MM.1S (cell line): ENCODE results near the gene POU4F1.

Experiments
- DNase-seq: peaks from one replicate; pipeline ENCODE4 v3.0.0-alpha.2; 2015
- H2AFZ ChIP-seq: fragments of 300-600 bp; sonication (generic); 2 replicates; pipeline ENCODE4 v1.6.0; 2016; ENCODE audit warnings: antibody characterized with exemption, low read length
- H3F3A ChIP-seq: fragments of 300-600 bp; sonication (generic); 2 replicates; pipeline ENCODE4 v1.6.1; 2016; ENCODE audit warnings: mild to moderate bottlenecking, antibody characterized with exemption, low read length, moderate library complexity, mixed read lengths; ENCODE audit not compliant: insufficient read depth
- H3K27ac ChIP-seq: fragments of 300-600 bp; sonication (generic); 2 replicates; pipeline ENCODE4 v1.5.1; 2016; ENCODE audit warnings: mild to moderate bottlenecking, low read length
- H3K27me3 ChIP-seq: fragments of 300-600 bp; sonication (generic); replicated peaks from 2 replicates; pipeline ENCODE4 v1.6.0; 2016; ENCODE audit warnings: low read length; ENCODE audit not compliant: insufficient read depth
- H3K36me3 ChIP-seq: fragments of 300-600 bp; sonication (generic); replicated peaks from 2 replicates; pipeline ENCODE4 v1.6.1; 2016; ENCODE audit warnings: mild to moderate bottlenecking, low read length, mixed read lengths; ENCODE audit not compliant: insufficient read depth
- H3K4me1 ChIP-seq: fragments of 300-600 bp; sonication (generic); 2 replicates; pipeline ENCODE4 v1.6.1; 2016; ENCODE audit warnings: low read length, mixed read lengths
- H3K4me2 ChIP-seq: fragments of 300-600 bp; sonication (generic); 2 replicates; pipeline ENCODE4 v1.6.0; 2016; ENCODE audit warnings: low read depth, low read length
- H3K4me3 ChIP-seq: fragments of 300-600 bp; sonication (generic); 2 replicates; pipeline ENCODE4 v1.5.1; 2016; ENCODE audit warnings: low read length, mixed read lengths
- H3K79me2 ChIP-seq: fragments of 300-600 bp; sonication (generic); 2 replicates; pipeline ENCODE4 v1.6.1; 2016; ENCODE audit warnings: mixed run types, low read length, mixed read lengths
- H3K9ac ChIP-seq: fragments of 300-600 bp; sonication (generic); 2 replicates; pipeline ENCODE4 v1.6.1; 2016; ENCODE audit warnings: low read length, mixed read lengths
- H3K9me2 ChIP-seq: fragments of 300-600 bp; sonication (generic); replicated peaks from 2 replicates; pipeline ENCODE4 v1.6.1; 2016; ENCODE audit warnings: mild to moderate bottlenecking, low read length, mixed read lengths; ENCODE audit not compliant: insufficient read depth
- H3K9me3 ChIP-seq: fragments of 300-600 bp; sonication (generic); replicated peaks from 2 replicates; pipeline ENCODE4 v1.6.1; 2016; ENCODE audit warnings: mild to moderate bottlenecking, low read length, mixed read lengths; ENCODE audit not compliant: insufficient read depth
- H4K20me1 ChIP-seq: fragments of 300-600 bp; sonication (generic); 2 replicates; pipeline ENCODE4 v1.6.1; 2016; ENCODE audit warnings: mild to moderate bottlenecking, low read length, moderate library complexity, mixed read lengths; ENCODE audit not compliant: insufficient read depth
- CTCF ChIP-seq: fragments of 300-600 bp; sonication (generic); IDR thresholded peaks from 2 replicates; pipeline ENCODE4 v1.5.1; 2016; ENCODE audit warnings: antibody characterized with exemption, low read length, mixed read lengths
- EZH2 ChIP-seq: fragments of 300-600 bp; sonication (generic); optimal IDR thresholded peaks from 2 replicates; pipeline ENCODE3; 2017; ENCODE audit warnings: low read depth, mild to moderate bottlenecking, antibody characterized with exemption, low read length, mixed read lengths
- EZH2phosphoT487 ChIP-seq: fragments of 300-600 bp; sonication (generic); IDR thresholded peaks from 2 replicates; pipeline ENCODE4 v1.6.1; 2018; ENCODE audit warnings: antibody characterized with exemption, low read length

POU4F1 gene

GRCh38 chr13:78632996-78633395 is 29.6 kb upstream of the POU4F1 start:
- no peak for TF ChIP-seq EZH2phosphoT487
- no peak for TF ChIP-seq EZH2
- TF ChIP-seq CTCF, result no peak
- Histone ChIP-seq H3K27ac (no peak overlapping the region), H4K20me1 (no peaks in the 10 kb centered on the region), H3K9me3 (no peaks in the 10 kb centered on the region), H3K9me2 (no peaks in the 10 kb centered on the region), H3K27me3 (no peaks in the 10 kb centered on the region), H3K9ac (no peak overlapping the region), H3K4me1 (no peaks in the 10 kb centered on the region), H3K4me3 (no peak overlapping the region), H3K4me2 (no peak overlapping the region), H3K36me3 (peaks cover 4% of the 10 kb centered on the region; the same call in 1 of the 2 replicates), H3F3A (no peaks in the 10 kb centered on the region), H3K79me2 (peaks cover 16% of the 10 kb centered on the region), H2AFZ (no peak overlapping the region)
- DNase-seq, result no peak

DNA sequence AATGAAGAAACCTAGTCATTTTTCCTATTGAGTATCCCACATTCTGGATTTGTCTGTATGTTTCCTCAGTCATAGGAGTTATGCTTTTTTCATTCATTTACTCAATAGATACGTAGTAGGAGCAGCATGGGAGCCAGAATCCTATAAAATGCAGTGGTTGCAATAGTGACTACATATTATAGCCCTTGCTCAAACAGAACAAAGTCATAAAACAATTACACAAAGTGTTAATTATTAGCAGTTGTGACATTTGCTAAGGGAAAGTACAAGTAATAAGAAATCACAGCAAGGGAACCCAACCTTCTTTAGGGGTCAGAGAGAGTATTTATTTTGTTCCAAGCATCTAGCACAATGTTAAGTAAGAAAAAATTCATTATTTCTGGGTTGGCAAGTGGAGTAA is 27.7 kb upstream of the POU4F1 start:
- no peaks in the 10 kb centered on the region for H3K9me2 ChIP-seq
- H3K4me1 ChIP-seq, result no peaks in the 10 kb centered on the region
- H4K20me1 ChIP-seq, result no peaks in the 10 kb centered on the region
- H3K79me2 ChIP-seq, result peaks cover 13% of the 10 kb centered on the region; the same call in 1 of the 2 replicates
- H3K27ac ChIP-seq, result no peak overlapping the region
- no peak overlapping the region for H2AFZ ChIP-seq
- H3K4me3 ChIP-seq, result no peak overlapping the region
- no peaks in the 10 kb centered on the region for H3K9me3 ChIP-seq
- no peaks in the 10 kb centered on the region for H3K27me3 ChIP-seq
- no peak for TF ChIP-seq EZH2
- TF ChIP-seq CTCF, result no peak
- no peak for TF ChIP-seq EZH2phosphoT487
- H3K9ac ChIP-seq, result no peak overlapping the region
- no peak for DNase-seq
- no peaks in the 10 kb centered on the region for H3F3A ChIP-seq
- H3K36me3 ChIP-seq, result peaks cover 3% of the 10 kb centered on the region; the same call in 1 of the 2 replicates
- H3K4me2 ChIP-seq, result no peak overlapping the region

DNA sequence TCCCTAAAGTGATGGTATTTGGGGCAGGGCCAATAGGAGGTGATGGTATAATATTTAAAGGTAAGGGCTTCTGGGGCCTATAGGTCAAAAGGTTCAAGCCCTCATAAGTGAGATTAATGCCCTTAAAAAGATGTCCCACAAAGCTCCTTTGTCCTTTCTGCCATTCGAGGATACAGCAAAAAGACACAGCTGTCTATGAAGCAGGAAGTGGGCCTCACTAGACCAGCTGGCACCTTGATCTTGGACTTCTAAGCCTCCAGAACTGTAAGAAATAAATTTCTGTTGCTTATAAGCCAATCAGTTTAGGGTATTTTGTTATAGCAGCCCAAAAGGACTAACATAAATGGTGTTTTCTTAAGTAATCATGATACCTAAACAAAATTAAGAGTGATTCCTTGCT is 27.2 kb upstream of the POU4F1 start:
- peaks cover 13% of the 10 kb centered on the region; the same call in 1 of the 2 replicates for H3K79me2 ChIP-seq
- no peaks in the 10 kb centered on the region for H3K9me3 ChIP-seq
- H3K36me3 ChIP-seq, result peaks cover 3% of the 10 kb centered on the region; the same call in 1 of the 2 replicates
- no peak overlapping the region for H3K4me3 ChIP-seq
- H3F3A ChIP-seq, result no peaks in the 10 kb centered on the region
- no peaks in the 10 kb centered on the region for H3K27me3 ChIP-seq
- no peak overlapping the region for H3K9ac ChIP-seq
- no peaks in the 10 kb centered on the region for H4K20me1 ChIP-seq
- no peak for DNase-seq
- no peak for TF ChIP-seq EZH2phosphoT487
- no peak for TF ChIP-seq EZH2
- no peak for TF ChIP-seq CTCF
- no peaks in the 10 kb centered on the region for H3K9me2 ChIP-seq
- no peak overlapping the region for H3K4me2 ChIP-seq
- no peak overlapping the region for H3K27ac ChIP-seq
- no peak overlapping the region for H2AFZ ChIP-seq
- no peaks in the 10 kb centered on the region for H3K4me1 ChIP-seq
